Uterus (tissue), 4 donors: ENCODE measurements around the gene ARHGAP4. TPM values are rescaled to one million over a fixed set of nuclear protein-coding genes. Genes with fewer than 3 reads are reported as not detected.

Source experiments
- DNase-seq, 2 donors: peaks; one replicate each; pipeline ENCODE4 v3.0.0-alpha.2; 2019 to 2020
- H3K27ac ChIP-seq, 2 donors: fragments of 200-600 bp; sonication (generic); 1 replicate in 1 of 2; 2 replicates in 1 of 2; pipeline ENCODE4 v1.5.1; 2016 to 2018
- H3K27me3 ChIP-seq, 2 donors: fragments of 200-600 bp; sonication (generic); one replicate each; pipeline ENCODE4 v1.5.1; 2018 to 2019; ENCODE audit warnings: control low read depth in 1 of 2
- H3K36me3 ChIP-seq, 2 donors: fragments of 200-600 bp; sonication (generic); one replicate each; pipeline ENCODE4 v1.5.1; 2019; ENCODE audit warnings: control low read depth in 1 of 2
- H3K4me1 ChIP-seq, 2 donors: fragments of 200-600 bp; sonication (generic); one replicate each; pipeline ENCODE4 v1.5.1; 2018 to 2019; ENCODE audit warnings: control low read depth in 1 of 2
- H3K4me3 ChIP-seq, 2 donors: fragments of 200-600 bp; sonication (generic); 1 replicate in 1 of 2; 2 replicates in 1 of 2; pipeline ENCODE4 v1.5.1; 2018 to 2019; ENCODE audit warnings: mild to moderate bottlenecking in 1 of 2
- H3K9me3 ChIP-seq, 2 donors: fragments of 200-600 bp; sonication (generic); one replicate each; pipeline ENCODE4 v1.5.1; 2019; ENCODE audit warnings: control low read depth in 1 of 2
- CTCF ChIP-seq, 4 experiments: fragments of 200-600 bp in 2 of 4; fragments of 450-650 bp in 2 of 4; sonication (generic) in 2 of 4; IDR thresholded peaks; one replicate each; pipeline ENCODE4 v1.5.1; 2016 to 2019; ENCODE audit warnings: antibody characterized with exemption in 4 of 4, mild to moderate bottlenecking in 2 of 4, moderate library complexity in 1 of 4
- POLR2A ChIP-seq, 2 donors: fragments of 450-650 bp; IDR thresholded peaks; one replicate each; pipeline ENCODE4 v1.6.1; 2016; ENCODE audit warnings: antibody characterized with exemption in 2 of 2, mild to moderate bottlenecking in 1 of 2, moderate library complexity in 1 of 2
- intact Hi-C: fragments of 100-400 bp; cut with DNase I; formaldehyde crosslinking; loops from one replicate; pipeline ENCODE4 v1.15.1; 2023; ENCODE audit warnings: low total_unique reads
- total RNA-seq, 4 donors: library from RNA; depleted of rRNA in 3 of 4; stranded (reverse); fragments of >200 nt in 3 of 4; gene quantifications; one replicate each; pipeline versions ENCODE4 v1.1.0 to v1.2.4, GENCODE V29; 2014 to 2023
- donor health status: DM: yes; HTN: yes; CAD: no.

Gene ARHGAP4
- total RNA-seq, 4 donors from 2014 or later: 5.1 to 28.3 (median 15.8) TPM

GRCh38 chrX:153910446-153910845 is 15.6 kb downstream of the ARHGAP4 start:
- H3K27me3 ChIP-seq: no peaks in the 10 kb centered on the region
- H3K36me3 ChIP-seq: no peaks in the 10 kb centered on the region
- no peak overlapping the region for H3K27ac ChIP-seq
- intact Hi-C loops: no loop called here
- H3K4me3 ChIP-seq: no peak overlapping the region
- no peak for DNase-seq
- H3K9me3 ChIP-seq: no peaks in the 10 kb centered on the region
- TF ChIP-seq POLR2A (IDR thresholded peaks at IDR 0.05) (no peak), CTCF (IDR thresholded peaks at IDR 0.05) (no peak)
- no peaks in the 10 kb centered on the region for H3K4me1 ChIP-seq

GRCh38 chrX:153909980-153910360 is 16.1 kb downstream of the ARHGAP4 start:
- TF ChIP-seq CTCF (IDR thresholded peaks at IDR 0.05) (no peak), POLR2A (IDR thresholded peaks at IDR 0.05) (no peak)
- intact Hi-C loops: no loop called here
- Histone ChIP-seq H3K9me3 (no peaks in the 10 kb centered on the region), H3K36me3 (no peaks in the 10 kb centered on the region), H3K4me3 (no peak overlapping the region), H3K27me3 (no peaks in the 10 kb centered on the region), H3K27ac (no peak overlapping the region), H3K4me1 (no peaks in the 10 kb centered on the region)
- no peak for DNase-seq

- intact Hi-C loops: no loop called here
- no peak for DNase-seq
- H3K4me3 ChIP-seq: no peak overlapping the region
- no peaks in the 10 kb centered on the region for H3K4me1 ChIP-seq
- no peak overlapping the region for H3K27ac ChIP-seq
- TF ChIP-seq CTCF (IDR thresholded peaks at IDR 0.05) (no peak), POLR2A (IDR thresholded peaks at IDR 0.05) (no peak)
- no peaks in the 10 kb centered on the region for H3K9me3 ChIP-seq
- no peaks in the 10 kb centered on the region for H3K27me3 ChIP-seq
- no peaks in the 10 kb centered on the region for H3K36me3 ChIP-seq
These were observed 16.8 kb downstream of the ARHGAP4 start for GRCh38 chrX:153909024-153909979.

GRCh38 chrX:153908219-153908860 is 17.7 kb downstream of the ARHGAP4 start:
- Histone ChIP-seq H3K27me3 (no peaks in the 10 kb centered on the region), H3K27ac (no peak overlapping the region), H3K4me1 (no peaks in the 10 kb centered on the region), H3K4me3 (no peak overlapping the region), H3K9me3 (no peaks in the 10 kb centered on the region), H3K36me3 (no peaks in the 10 kb centered on the region)
- intact Hi-C loops: no loop called here
- DNase-seq: no peak
- no peak for TF ChIP-seq CTCF (IDR thresholded peaks at IDR 0.05)
- TF ChIP-seq POLR2A (IDR thresholded peaks at IDR 0.05): no peak

- no peaks in the 10 kb centered on the region for H3K27me3 ChIP-seq
- H3K9me3 ChIP-seq: no peaks in the 10 kb centered on the region
- no peak overlapping the region for H3K4me3 ChIP-seq
- intact Hi-C loops: no loop called here
- no peaks in the 10 kb centered on the region for H3K36me3 ChIP-seq
- no peak for DNase-seq
- H3K27ac ChIP-seq: no peak overlapping the region
- no peaks in the 10 kb centered on the region for H3K4me1 ChIP-seq
- TF ChIP-seq CTCF (IDR thresholded peaks at IDR 0.05) (no peak), POLR2A (IDR thresholded peaks at IDR 0.05) (no peak)
These were observed 18.6 kb downstream of the ARHGAP4 start for GRCh38 chrX:153907456-153907855.
